ENCODE measurements around the gene ZNF571.

The ZNF571 gene

GRCh38 chr19:37594304-37594981 is at the start of gene ZNF571, which contains the start of gene ZNF540:
Gene ZNF571, minus strand, starts transcription at chr19:37594792. Its CDS starts 8,116 bp downstream, at chr19:37586676.
Gene ZNF540, plus strand, starts transcription at chr19:37594876. Its CDS starts 3,572 bp downstream, at chr19:37598448.
- FAIRE-seq (peak; percentile 81), DNase-seq (ENCODE audit: low spot score) (peak; percentile 90)

- DNase-seq (ENCODE audit: low spot score) (no peak), FAIRE-seq (no peak)
Observed at GRCh38 chr19:37635076-37636056, 40.8 kb upstream of the ZNF571 start.

- no peak for FAIRE-seq
- DNase-seq (ENCODE audit: low spot score): no peak
Observed at GRCh38 chr19:37594982-37595382, 390 bp upstream of the ZNF571 start.

- DNase-seq (ENCODE audit: low spot score) (no peak), FAIRE-seq (no peak)
Observed at GRCh38 chr19:37593996-37594303, 642 bp downstream of the ZNF571 start.

GRCh38 chr19:37583340-37583739 is 11.3 kb downstream of the ZNF571 start:
- no peak for FAIRE-seq
- no peak for DNase-seq (ENCODE audit: low spot score)

- FAIRE-seq (no peak), DNase-seq (ENCODE audit: low spot score) (no peak)
Observed at GRCh38 chr19:37572203-37572602, 22.4 kb downstream of the ZNF571 start.

GRCh38 chr19:37565370-37565669 is 29.3 kb downstream of the ZNF571 start:
- no peak for DNase-seq (ENCODE audit: low spot score)
- no peak for FAIRE-seq

GRCh38 chr19:37564624-37565369 is 29.8 kb downstream of the ZNF571 start:
- DNase-seq (ENCODE audit: low spot score): no peak
- FAIRE-seq: no peak

GRCh38 chr19:37563518-37563917 is 31.1 kb downstream of the ZNF571 start:
- FAIRE-seq (no peak), DNase-seq (ENCODE audit: low spot score) (no peak)

- FAIRE-seq: peak; percentile 84
- DNase-seq (ENCODE audit: low spot score): peak; percentile 93
Observed at GRCh38 chr19:37551129-37551993, 43.2 kb downstream of the ZNF571 start.

GRCh38 chr19:37537391-37537947 is 57.1 kb downstream of the ZNF571 start:
- DNase-seq (ENCODE audit: low spot score): no peak
- FAIRE-seq: no peak

- FAIRE-seq (no peak), DNase-seq (ENCODE audit: low spot score) (peak; percentile 37)
Observed at GRCh38 chr19:37519890-37520289, 74.7 kb downstream of the ZNF571 start.
